K562 (cell line): ENCODE measurements around the gene PTBP3. TPM values are rescaled to one million over a fixed set of nuclear protein-coding genes. Genes with fewer than 3 reads are reported as not detected.

ENCODE experiments used
- ATAC-seq: fragments of 200-7000 bp; cut with Tn5 transposase; 3 replicates; pipeline ENCODE4 v1.9.1; 2020; ENCODE audit warnings: moderate library complexity
- BruUV-seq: library from RNA; stranded (reverse); fragments of 400-500 nt; replicated peaks from 2 replicates; lab custom pipeline; 2021; lab: Mats Ljungman, UMichigan
- CTCF ChIA-PET: fragments of 300-600 bp; formaldehyde crosslinking; extraction: SDS; loops from one replicate; lab custom pipeline; 2021; ENCODE audit warnings: low intra/inter-chr PET ratio; lab: Yijun Ruan, JAX
- POLR2A ChIA-PET: fragments of 300-600, 350-650 bp; sonication (Branson Sonifier 250); formaldehyde crosslinking; extraction: SDS; loops from one replicate; lab custom pipeline; 2021; ENCODE audit warnings: antibody characterized with exemption, inconsistent platforms; lab: Yijun Ruan, JAX
- DNase-seq, 4 experiments: peaks; one replicate each; pipeline versions ENCODE4 v3.0.0 to v3.0.0-alpha.2; 2011 to 2018; ENCODE audit warnings: low spot score in 3 of 4, mixed read lengths in 3 of 4; ENCODE audit errors: extremely low read depth in 1 of 4
- FAIRE-seq: peaks from 2 replicates; lab custom pipeline; 2011; peaks lifted over from hg19 to GRCh38; lab: Jason Lieb, UNC
- H2AFZ ChIP-seq: 2 replicates; pipeline ENCODE4 v1.6.0; 2011; ENCODE audit warnings: low read depth, low read length, control low read depth, inconsistent platforms
- H3K27ac ChIP-seq: fragments of 200-600 bp; 3 replicates; pipeline ENCODE4 v1.8.0; 2011; ENCODE audit warnings: low read depth, mild to moderate bottlenecking, control low read depth, inconsistent platforms, low read length, moderate library complexity, mixed read lengths; ENCODE audit errors: extremely low read depth
- H3K27me3 ChIP-seq, 2 experiments: fragments of 300-600 bp in 1 of 2; 2 replicates in 1 of 2; 3 replicates in 1 of 2; pipeline versions ENCODE4 v1.6.0 to v1.8.0; 2011; ENCODE audit warnings: inconsistent platforms in 2 of 2, low read length in 2 of 2, mild to moderate bottlenecking in 1 of 2, mixed read lengths in 1 of 2, moderate library complexity in 1 of 2; ENCODE audit not compliant: control insufficient read depth in 2 of 2, insufficient read depth in 2 of 2
- H3K36me3 ChIP-seq: fragments of 300-600 bp; 3 replicates; pipeline ENCODE4 v1.8.0; 2011; ENCODE audit warnings: mild to moderate bottlenecking, low read length, inconsistent platforms; ENCODE audit not compliant: control insufficient read depth, insufficient read depth
- H3K4me1 ChIP-seq, 2 experiments: fragments of 200-600 bp in 1 of 2; replicated peaks in 1 of 2; 2 replicates in 1 of 2; 3 replicates in 1 of 2; pipeline versions ENCODE4 v1.5.1 to v1.8.0; 2011; ENCODE audit warnings: inconsistent platforms in 2 of 2, low read length in 2 of 2, mild to moderate bottlenecking in 1 of 2, mixed read lengths in 1 of 2, moderate library complexity in 1 of 2; ENCODE audit not compliant: control insufficient read depth in 2 of 2, insufficient read depth in 2 of 2
- H3K4me2 ChIP-seq: 2 replicates; pipeline ENCODE4 v1.6.1; 2011; ENCODE audit warnings: low read length, control low read depth, inconsistent platforms, mixed read lengths; ENCODE audit not compliant: insufficient read depth
- H3K4me3 ChIP-seq: fragments of 200-600 bp; sonication (generic), shearing (Covaris generic); 2 replicates; pipeline ENCODE4 v1.5.1; 2016; ENCODE audit warnings: control low read depth, inconsistent platforms
- H3K79me2 ChIP-seq: fragments of 200-600 bp; 3 replicates; pipeline ENCODE4 v1.8.0; 2011; ENCODE audit warnings: low read length, inconsistent platforms; ENCODE audit not compliant: control insufficient read depth, insufficient read depth
- H3K9ac ChIP-seq, 2 experiments: 2 replicates each; pipeline versions ENCODE4 v1.6.0 to v1.6.1; 2011; ENCODE audit warnings: low read depth in 2 of 2, low read length in 2 of 2, control low read depth in 1 of 2, inconsistent platforms in 1 of 2, mild to moderate bottlenecking in 1 of 2, mixed read lengths in 1 of 2; ENCODE audit not compliant: insufficient read depth in 1 of 2
- H3K9me1 ChIP-seq: one replicate; pipeline ENCODE4 v1.6.0; 2011; ENCODE audit warnings: inconsistent platforms, mild to moderate bottlenecking, low read length, moderate library complexity; ENCODE audit not compliant: control insufficient read depth, insufficient read depth
- H3K9me3 ChIP-seq: replicated peaks from 2 replicates; pipeline ENCODE4 v1.5.1; 2011; ENCODE audit warnings: low read depth, low read length, inconsistent platforms; ENCODE audit not compliant: control insufficient read depth, insufficient read depth
- H4K20me1 ChIP-seq: replicated peaks from 2 replicates; pipeline ENCODE4 v1.6.1; 2011; ENCODE audit warnings: low read length, inconsistent platforms, mixed read lengths; ENCODE audit not compliant: control insufficient read depth, insufficient read depth
- ARNT ChIP-seq, 2 experiments: fragments of 450-650 bp; IDR thresholded peaks; 2 replicates each; pipeline ENCODE4 v1.6.1; 2016; ENCODE audit warnings: mild to moderate bottlenecking in 1 of 2
- CCNT2 ChIP-seq: IDR thresholded peaks from 2 replicates; pipeline ENCODE4 v1.6.1; 2011; ENCODE audit warnings: borderline replicate concordance, low read depth, mild to moderate bottlenecking, moderate library complexity, mixed read lengths, low read length; ENCODE audit not compliant: insufficient read length; ENCODE audit errors: extremely low read depth
- DDX20 ChIP-seq: fragments of 450-650 bp; IDR thresholded peaks from 2 replicates; pipeline ENCODE4 v1.6.1; 2016; ENCODE audit warnings: missing genetic modification characterization, low read depth, mild to moderate bottlenecking, missing compliant biosample characterization, moderate library complexity
- E2F3 ChIP-seq: fragments of 250-450 bp; sonication (Bioruptor Pico); IDR thresholded peaks from 2 replicates; pipeline ENCODE4 v1.4.0; 2020; ENCODE audit warnings: mild to moderate bottlenecking
- NBN ChIP-seq: fragments of 450-650 bp; IDR thresholded peaks from 2 replicates; pipeline ENCODE4 v1.6.1; 2016; ENCODE audit warnings: low read depth, mild to moderate bottlenecking
- RBM22 ChIP-seq: fragments of 200-400 bp; formaldehyde crosslinking; IDR thresholded peaks from 2 replicates; pipeline ENCODE4 v1.6.1; 2018; ENCODE audit warnings: low read length, low read depth; ENCODE audit not compliant: poor library complexity, severe bottlenecking
- ZNF41 ChIP-seq: fragments of 250-450 bp; sonication (Bioruptor Pico); conservative IDR thresholded peaks from 2 replicates; pipeline ENCODE4 v1.4.0; 2020; ENCODE audit warnings: mild to moderate bottlenecking
- ZNF436 ChIP-seq: fragments of 250-450, 450-650 bp; sonication (Bioruptor Pico); formaldehyde crosslinking; IDR thresholded peaks from 2 replicates; pipeline ENCODE4 v1.7.0; 2020; ENCODE audit warnings: mild to moderate bottlenecking
- WGBS: fragments of 100-300 bp; shearing (Covaris generic); methylation state at CpG from one replicate; pipeline ENCODE4 v1.1.6; 2016; ENCODE audit warnings: low coverage, mixed read lengths; ENCODE audit not compliant: insufficient coverage; ENCODE audit errors: missing lambda C conversion rate; 5-methylcytosine and 5-hydroxymethylcytosine counted together
- in situ Hi-C: fragments of 300-500 bp; cut with MboI; formaldehyde crosslinking; loops from 4 replicates; pipeline ENCODE4 v1.15.0; 2018; ENCODE audit warnings: inconsistent platforms, mixed read lengths
- intact Hi-C: fragments of 100-400 bp; cut with micrococcal nuclease; formaldehyde crosslinking; loops from 2 replicates; pipeline ENCODE4 v1.14.2; 2022
- polyA plus RNA-seq, 8 experiments: library from polyadenylated mRNA; depleted of rRNA in 4 of 8; stranded (reverse) in 5 of 8; unstranded in 3 of 8; fragments of >200 nt; fragmentation: Nextera tagmentation in 2 of 8; fragmentation: Illumina TruSeq in 1 of 8; extraction: Ambion mirVana in 2 of 8; extraction: Trizol in 1 of 8; gene quantifications; 2 replicates each; pipeline versions ENCODE4 v1.2.1 to v1.2.3, GENCODE V29; 2011 to 2014; ENCODE audit warnings: inconsistent platforms in 1 of 8, missing spikeins in 1 of 8
- total RNA-seq, 7 experiments: library from RNA; depleted of rRNA in 6 of 7; stranded (reverse); fragments of >200 nt in 6 of 7; fragmentation: Illumina TruSeq in 2 of 7; extraction: Trizol in 2 of 7; gene quantifications; 2 replicates each; pipeline versions ENCODE4 v1.2.1 to v1.2.3, GENCODE V29; 2011 to 2021; ENCODE audit warnings: low replicate concordance in 1 of 7
- TF ChIP-seq, protein P1 (sequence below): fragments of 450-650 bp; IDR thresholded peaks from 2 replicates; pipeline ENCODE4 v1.7.0; 2016; ENCODE audit warnings: borderline replicate concordance
- TF ChIP-seq, protein P2 (sequence below): fragments of 450-650 bp; conservative IDR thresholded peaks from 2 replicates; pipeline ENCODE4 v1.6.1; 2016; ENCODE audit warnings: missing genetic modification characterization, low read depth, mild to moderate bottlenecking, missing compliant biosample characterization, moderate library complexity
- TF ChIP-seq, protein P3 (sequence below), 3 experiments: fragments of 200-800 bp in 1 of 3; fragments of 250-450 bp in 1 of 3; fragments of 450-650 bp in 1 of 3; sonication (Bioruptor Pico) in 1 of 3; sonication (Bioruptor generic) in 1 of 3; formaldehyde crosslinking in 1 of 3; IDR thresholded peaks; 2 replicates each; pipeline versions ENCODE4 v1.6.1 to v1.8.0; 2016 to 2022; ENCODE audit warnings: mild to moderate bottlenecking in 2 of 3, missing genetic modification characterization in 2 of 3, missing compliant biosample characterization in 1 of 3, moderate library complexity in 1 of 3
- TF ChIP-seq, protein P4 (sequence below): fragments of 450-650 bp; IDR thresholded peaks from 2 replicates; pipeline ENCODE4 v1.6.1; 2016; ENCODE audit warnings: borderline replicate concordance

PTBP3 gene
- total and polyA plus RNA-seq, 9 of the 15 experiments (the other 6 are each of a cell fraction or from before 2014, with no cell fraction given): 22.4 to 132 (median 68.0) TPM

DNA sequence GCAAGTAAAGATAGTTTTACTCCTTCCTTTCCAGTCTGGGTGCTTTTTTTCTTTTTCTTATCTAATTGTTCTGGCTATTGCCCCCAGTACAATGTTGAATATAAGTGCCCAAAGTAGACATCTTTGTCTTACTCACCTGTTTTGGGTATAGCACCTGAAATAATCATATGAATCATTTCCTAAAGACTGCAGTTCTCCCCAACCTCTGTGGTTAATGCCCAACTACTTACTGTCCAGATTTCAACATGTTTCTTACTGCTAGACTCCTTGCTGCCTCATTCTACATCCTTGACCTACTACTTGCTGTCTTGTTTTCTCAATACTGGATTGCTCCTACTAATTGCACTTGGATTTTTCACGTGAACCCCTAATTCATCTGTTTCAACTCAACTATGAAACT, 37.6 kb upstream of the PTBP3 start:
- Histone ChIP-seq H3K4me3 (no peak overlapping the region), H2AFZ (no peak overlapping the region), H3K79me2 (no peaks in the 10 kb centered on the region), H3K27me3 (no peaks in the 10 kb centered on the region), H3K36me3 (no peaks in the 10 kb centered on the region), H3K4me1 (no peaks in the 10 kb centered on the region), H3K9me1 (no peaks in the 10 kb centered on the region), H3K27ac (no peak overlapping the region), H3K9ac (no peak overlapping the region), H4K20me1 (no peaks in the 10 kb centered on the region), H3K4me2 (no peak overlapping the region), H3K9me3 (peaks cover 4% of the 10 kb centered on the region; the same call in 1 of the 2 replicates)
- DNase-seq (no peak), FAIRE-seq (no peak), ATAC-seq (no peak)
- POLR2A ChIA-PET: no interaction called here
- WGBS: 44% methylated on average over 1 of the region's 1 CpG
- in situ Hi-C loops (no loop called here), intact Hi-C loops (loop anchor here (10.0 kb wide), 2 partner anchors 56 to 424 kb away; no protein-coding TSS in a partner anchor)
- CTCF ChIA-PET: no interaction called here
- no TSS peak for BruUV-seq
- TF ChIP-seq, protein P1, sequence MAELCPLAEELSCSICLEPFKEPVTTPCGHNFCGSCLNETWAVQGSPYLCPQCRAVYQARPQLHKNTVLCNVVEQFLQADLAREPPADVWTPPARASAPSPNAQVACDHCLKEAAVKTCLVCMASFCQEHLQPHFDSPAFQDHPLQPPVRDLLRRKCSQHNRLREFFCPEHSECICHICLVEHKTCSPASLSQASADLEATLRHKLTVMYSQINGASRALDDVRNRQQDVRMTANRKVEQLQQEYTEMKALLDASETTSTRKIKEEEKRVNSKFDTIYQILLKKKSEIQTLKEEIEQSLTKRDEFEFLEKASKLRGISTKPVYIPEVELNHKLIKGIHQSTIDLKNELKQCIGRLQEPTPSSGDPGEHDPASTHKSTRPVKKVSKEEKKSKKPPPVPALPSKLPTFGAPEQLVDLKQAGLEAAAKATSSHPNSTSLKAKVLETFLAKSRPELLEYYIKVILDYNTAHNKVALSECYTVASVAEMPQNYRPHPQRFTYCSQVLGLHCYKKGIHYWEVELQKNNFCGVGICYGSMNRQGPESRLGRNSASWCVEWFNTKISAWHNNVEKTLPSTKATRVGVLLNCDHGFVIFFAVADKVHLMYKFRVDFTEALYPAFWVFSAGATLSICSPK: no peak
- TF ChIP-seq ZNF436 (CRISPR knock-in tag) (no peak), E2F3 (CRISPR knock-in tag) (no peak), DDX20 (no peak), ARNT (IDR thresholded peaks at IDR 0.05) (no peak), CCNT2 (no peak), RBM22 (no peak), NBN (no peak), ZNF41 (CRISPR knock-in tag) (no peak)
- TF ChIP-seq, protein P2, sequence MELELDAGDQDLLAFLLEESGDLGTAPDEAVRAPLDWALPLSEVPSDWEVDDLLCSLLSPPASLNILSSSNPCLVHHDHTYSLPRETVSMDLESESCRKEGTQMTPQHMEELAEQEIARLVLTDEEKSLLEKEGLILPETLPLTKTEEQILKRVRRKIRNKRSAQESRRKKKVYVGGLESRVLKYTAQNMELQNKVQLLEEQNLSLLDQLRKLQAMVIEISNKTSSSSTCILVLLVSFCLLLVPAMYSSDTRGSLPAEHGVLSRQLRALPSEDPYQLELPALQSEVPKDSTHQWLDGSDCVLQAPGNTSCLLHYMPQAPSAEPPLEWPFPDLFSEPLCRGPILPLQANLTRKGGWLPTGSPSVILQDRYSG (tag): no peak
- TF ChIP-seq, protein P3, sequence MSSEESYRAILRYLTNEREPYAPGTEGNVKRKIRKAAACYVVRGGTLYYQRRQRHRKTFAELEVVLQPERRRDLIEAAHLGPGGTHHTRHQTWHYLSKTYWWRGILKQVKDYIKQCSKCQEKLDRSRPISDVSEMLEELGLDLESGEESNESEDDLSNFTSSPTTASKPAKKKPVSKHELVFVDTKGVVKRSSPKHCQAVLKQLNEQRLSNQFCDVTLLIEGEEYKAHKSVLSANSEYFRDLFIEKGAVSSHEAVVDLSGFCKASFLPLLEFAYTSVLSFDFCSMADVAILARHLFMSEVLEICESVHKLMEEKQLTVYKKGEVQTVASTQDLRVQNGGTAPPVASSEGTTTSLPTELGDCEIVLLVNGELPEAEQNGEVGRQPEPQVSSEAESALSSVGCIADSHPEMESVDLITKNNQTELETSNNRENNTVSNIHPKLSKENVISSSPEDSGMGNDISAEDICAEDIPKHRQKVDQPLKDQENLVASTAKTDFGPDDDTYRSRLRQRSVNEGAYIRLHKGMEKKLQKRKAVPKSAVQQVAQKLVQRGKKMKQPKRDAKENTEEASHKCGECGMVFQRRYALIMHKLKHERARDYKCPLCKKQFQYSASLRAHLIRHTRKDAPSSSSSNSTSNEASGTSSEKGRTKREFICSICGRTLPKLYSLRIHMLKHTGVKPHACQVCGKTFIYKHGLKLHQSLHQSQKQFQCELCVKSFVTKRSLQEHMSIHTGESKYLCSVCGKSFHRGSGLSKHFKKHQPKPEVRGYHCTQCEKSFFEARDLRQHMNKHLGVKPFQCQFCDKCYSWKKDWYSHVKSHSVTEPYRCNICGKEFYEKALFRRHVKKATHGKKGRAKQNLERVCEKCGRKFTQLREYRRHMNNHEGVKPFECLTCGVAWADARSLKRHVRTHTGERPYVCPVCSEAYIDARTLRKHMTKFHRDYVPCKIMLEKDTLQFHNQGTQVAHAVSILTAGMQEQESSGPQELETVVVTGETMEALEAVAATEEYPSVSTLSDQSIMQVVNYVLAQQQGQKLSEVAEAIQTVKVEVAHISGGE (CRISPR knock-in tag; IDR thresholded peaks at IDR 0.05): no peak
- TF ChIP-seq, protein P4, sequence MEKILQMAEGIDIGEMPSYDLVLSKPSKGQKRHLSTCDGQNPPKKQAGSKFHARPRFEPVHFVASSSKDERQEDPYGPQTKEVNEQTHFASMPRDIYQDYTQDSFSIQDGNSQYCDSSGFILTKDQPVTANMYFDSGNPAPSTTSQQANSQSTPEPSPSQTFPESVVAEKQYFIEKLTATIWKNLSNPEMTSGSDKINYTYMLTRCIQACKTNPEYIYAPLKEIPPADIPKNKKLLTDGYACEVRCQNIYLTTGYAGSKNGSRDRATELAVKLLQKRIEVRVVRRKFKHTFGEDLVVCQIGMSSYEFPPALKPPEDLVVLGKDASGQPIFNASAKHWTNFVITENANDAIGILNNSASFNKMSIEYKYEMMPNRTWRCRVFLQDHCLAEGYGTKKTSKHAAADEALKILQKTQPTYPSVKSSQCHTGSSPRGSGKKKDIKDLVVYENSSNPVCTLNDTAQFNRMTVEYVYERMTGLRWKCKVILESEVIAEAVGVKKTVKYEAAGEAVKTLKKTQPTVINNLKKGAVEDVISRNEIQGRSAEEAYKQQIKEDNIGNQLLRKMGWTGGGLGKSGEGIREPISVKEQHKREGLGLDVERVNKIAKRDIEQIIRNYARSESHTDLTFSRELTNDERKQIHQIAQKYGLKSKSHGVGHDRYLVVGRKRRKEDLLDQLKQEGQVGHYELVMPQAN: no peak
